A673 (cell line): Measurements from ENCODE around the gene SLC2A9.

ENCODE experiments used
- CTCF ChIP-seq: fragments of 300-800, 200-600 bp; sonication (generic); conservative IDR thresholded peaks from 2 replicates; pipeline ENCODE4 v1.5.1; 2017; ENCODE audit warnings: low read depth, mild to moderate bottlenecking, antibody characterized with exemption, low read length, moderate library complexity, mixed read lengths
- EZH2 ChIP-seq: fragments of 200-600 bp; sonication (generic); IDR thresholded peaks from 2 replicates; pipeline ENCODE4 v1.6.1; 2017; ENCODE audit warnings: borderline replicate concordance, low read depth, mild to moderate bottlenecking, mixed read lengths, antibody characterized with exemption, low read length; ENCODE audit not compliant: poor library complexity, severe bottlenecking

GRCh38 chr4:10006231-10006600 is 15.1 kb downstream of the SLC2A9 start:
- no peak for TF ChIP-seq CTCF
- TF ChIP-seq EZH2 = no peak
